Measurements from ENCODE around the gene BRMS1.
"Not testable (repeated sequence)": the region's sequence is repeated elsewhere in the genome, so short reads cannot be mapped to it uniquely, and the experiment has no call there.

The BRMS1 gene, protein sequence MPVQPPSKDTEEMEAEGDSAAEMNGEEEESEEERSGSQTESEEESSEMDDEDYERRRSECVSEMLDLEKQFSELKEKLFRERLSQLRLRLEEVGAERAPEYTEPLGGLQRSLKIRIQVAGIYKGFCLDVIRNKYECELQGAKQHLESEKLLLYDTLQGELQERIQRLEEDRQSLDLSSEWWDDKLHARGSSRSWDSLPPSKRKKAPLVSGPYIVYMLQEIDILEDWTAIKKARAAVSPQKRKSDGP

DNA sequence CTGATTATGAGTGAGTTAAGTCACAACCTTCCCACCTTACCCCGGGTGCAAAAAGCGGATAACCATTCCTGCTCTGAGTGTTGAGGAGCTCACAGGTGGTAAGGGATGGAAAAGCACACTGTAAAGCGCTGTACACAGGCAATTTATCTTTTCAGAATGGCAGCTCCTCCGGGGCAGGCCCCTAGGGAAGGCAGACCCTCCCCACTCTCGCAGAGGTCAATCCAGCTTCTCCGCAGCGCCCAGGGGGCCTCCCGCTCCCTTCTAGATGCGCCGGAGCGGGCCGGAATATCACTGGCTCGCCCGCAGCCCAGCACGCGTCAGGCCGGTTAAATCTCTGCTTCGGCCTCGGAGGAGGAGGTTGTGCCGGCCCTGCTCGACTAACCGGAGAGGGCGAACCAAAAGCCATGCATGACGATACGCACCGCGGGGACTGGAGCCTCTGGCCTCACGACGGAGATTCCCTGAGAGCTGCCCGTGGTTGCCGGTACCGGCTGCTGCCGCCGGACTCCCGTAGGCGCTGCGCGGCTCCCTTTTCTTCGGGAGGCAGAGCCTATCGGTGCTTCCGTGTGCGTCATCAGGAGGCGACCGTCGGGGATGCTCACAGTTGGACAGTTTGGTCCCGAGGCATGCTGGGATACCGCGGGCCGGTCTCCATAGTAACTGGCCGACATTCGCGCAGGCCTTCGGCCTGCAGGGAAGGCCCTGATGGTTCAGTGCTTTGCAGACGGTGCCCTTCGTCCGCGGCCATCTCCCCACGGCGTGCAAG is at the start of gene BRMS1:
Gene BRMS1, minus strand, starts transcription at position 555 of the 766 bp plus-strand sequence. CDS start 2,870 bp downstream, outside the sequence.
- DNase-seq (ENCODE audit: low spot score), result peak; percentile 97

DNA sequence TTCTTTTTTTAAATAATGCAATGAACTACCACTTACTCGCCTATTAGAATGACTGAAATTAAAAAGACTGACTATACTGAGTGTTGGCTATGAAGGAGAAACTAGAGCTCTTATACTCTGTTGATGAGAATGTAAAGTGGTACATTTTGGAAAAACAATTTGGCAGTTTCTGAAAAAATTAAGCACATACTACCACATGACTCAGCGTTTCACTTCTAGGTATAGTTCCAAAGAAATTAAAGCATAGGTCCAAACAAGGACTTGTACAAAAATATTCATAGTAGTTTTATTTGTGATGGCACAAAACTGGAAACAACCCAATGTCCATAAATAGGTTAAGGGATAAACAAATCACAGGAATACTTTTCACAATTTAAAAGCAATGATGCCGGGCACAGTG is 49.0 kb upstream of the BRMS1 start:
- DNase-seq (ENCODE audit: low spot score), result no peak

DNA sequence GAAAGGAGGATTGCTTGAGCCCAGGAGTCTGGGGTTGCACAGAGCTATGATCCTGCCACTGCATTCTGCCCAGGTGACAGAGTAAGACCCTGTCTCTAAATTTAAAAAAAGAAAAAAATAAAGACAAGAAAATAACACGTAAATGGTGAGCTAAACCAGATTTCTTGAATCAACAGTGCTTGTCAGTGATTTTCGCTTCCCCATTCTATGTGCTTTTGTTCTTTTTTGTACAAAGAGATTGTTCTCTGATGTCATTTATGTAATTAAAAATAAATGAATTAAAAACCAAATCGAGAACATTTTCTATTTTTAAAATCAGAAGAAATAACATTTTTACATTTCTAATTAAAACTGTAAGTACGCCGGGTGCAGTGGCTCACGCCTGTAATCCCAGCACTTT is 46.4 kb upstream of the BRMS1 start:
- no peak for DNase-seq (ENCODE audit: low spot score)

DNA sequence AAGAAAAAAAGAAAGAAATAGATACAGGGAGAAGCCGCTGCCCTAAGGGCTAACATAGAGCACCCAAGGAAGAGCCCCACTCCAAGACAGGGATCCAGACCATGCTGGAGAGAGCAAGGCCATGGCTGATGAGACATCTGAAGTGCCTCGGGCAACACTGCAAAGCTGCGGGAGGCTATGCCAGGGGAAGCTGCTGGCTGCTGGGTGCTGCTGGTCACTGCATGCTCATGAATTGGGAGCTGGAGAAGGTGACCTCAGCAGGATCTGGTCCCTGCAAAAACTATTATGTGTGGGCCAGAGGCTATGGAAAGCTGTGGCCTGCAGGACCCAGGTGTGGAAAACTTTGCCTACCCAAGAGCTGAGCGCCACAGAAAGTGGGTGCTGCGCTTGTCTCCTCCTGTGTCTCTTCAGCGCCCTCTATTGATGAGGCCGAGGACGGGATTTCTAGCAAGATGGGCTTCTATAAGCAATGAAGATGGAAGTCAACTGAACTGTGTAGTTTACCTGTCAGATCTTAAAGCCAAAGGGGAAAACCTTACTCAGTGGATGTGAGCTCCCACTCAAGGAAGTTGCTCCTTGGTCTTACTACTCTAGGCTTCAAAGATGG is 44.0 kb upstream of the BRMS1 start:
- peak; percentile 68 for DNase-seq (ENCODE audit: low spot score)

DNA sequence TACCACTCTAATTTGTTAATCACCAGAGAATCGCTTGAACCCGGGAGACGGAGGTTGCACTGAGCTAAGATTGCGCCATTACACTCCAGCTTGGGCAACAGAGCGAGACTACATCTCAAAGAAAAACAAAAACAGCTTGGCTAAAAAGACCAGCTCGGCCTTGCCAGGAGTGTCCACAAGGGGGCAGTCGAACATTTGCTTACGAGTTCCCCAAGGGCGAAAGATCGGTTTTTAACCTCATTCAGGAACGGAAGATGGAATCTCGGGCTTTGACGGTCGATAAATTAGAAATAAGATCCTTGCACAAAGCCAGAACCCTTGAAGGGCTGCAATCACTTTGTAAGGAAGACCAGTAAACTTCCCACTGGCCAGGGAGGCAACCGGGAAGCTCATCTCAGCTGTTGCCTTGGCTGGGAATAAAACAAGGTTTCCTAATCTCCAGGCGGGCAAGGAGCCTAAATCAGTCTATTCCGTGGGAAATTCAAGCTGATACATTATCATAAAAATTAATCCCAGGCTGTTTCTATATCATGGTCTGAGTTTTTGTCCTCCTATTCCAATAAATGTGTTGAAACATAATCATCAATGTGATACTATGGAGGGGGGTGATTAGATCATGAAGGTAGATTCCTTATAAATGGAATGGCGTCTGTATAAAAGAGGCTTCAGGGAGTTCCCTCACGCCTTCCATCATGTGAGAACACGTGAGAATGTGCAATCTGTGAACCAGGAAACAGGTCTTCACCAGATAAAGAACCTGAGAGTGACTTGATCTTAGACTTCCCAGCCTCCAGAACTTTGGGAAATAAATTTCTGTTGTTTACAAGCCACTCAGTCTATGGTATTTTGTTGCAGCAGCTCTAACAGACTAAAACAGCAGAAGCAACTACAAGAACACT is 41.5 kb upstream of the BRMS1 start:
- peak; percentile 80 for DNase-seq (ENCODE audit: low spot score)

DNA sequence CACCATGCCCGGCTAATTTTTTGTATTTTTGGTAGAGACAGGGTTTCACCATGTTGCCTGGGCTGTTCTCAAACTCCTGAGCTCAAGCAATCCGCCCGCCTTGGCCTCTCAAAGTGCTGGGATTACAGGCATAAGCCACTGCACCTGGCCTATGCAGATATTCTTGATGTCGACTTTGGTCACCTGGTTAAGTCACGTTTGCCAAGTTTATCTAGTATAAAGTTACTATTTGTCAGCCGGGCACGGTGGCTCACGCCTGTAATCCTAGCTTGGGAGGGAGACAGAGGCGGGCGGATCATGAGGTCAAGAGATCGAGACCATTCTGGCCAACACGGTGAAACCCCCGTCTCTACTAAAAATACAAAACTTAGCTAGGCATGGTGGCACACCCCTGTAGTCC is 39.4 kb upstream of the BRMS1 start:
- DNase-seq (ENCODE audit: low spot score), result not testable (repeated sequence)

DNA sequence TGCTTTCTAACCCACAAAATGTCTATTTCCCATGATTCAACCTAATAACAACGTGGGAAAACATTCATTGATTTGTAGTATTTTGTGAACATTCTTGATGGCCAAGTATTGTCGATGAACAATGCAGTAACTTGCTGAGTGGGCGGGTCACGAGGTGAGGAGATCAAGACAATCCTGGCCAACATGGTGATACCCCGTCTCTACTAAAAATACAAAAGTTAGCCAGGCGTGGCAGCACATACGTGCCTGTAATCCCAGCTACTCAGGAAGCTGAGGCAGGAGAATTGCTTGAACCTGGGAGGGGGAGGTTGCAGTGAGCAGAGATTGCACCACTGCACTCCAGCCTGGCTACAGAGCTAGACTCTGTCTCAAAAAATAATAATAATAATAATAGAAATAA is 35.4 kb upstream of the BRMS1 start:
- DNase-seq (ENCODE audit: low spot score), result not testable (repeated sequence)

DNA sequence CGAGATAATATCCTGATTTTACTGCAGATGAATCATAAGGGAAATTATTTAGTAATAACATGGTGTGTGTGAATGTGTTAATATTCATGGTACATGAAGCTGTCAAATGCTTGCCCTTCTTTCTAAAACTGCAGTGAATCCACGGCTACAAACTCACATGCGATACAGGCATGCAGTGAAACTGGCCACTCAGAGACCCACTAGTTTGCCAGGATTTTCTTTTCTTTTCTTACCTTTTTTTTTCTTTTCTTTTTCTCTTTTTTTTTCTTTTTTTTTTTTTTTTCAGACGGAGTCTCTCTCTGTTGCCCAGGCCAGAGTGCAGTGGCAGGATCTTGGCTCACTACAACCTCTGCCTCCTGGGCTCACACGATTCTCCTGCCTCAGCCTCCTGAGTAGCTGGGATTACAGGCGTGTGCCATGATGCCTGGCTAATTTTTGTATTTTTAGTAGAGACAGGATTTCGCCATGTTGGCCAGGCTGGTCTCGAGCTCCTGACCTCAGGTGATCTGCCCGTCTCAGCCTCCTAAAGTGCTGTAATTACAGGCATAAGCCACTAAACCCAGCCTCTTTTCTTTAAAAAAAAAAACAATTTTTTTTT is 28.9 kb upstream of the BRMS1 start:
- not testable (repeated sequence) for DNase-seq (ENCODE audit: low spot score)

DNA sequence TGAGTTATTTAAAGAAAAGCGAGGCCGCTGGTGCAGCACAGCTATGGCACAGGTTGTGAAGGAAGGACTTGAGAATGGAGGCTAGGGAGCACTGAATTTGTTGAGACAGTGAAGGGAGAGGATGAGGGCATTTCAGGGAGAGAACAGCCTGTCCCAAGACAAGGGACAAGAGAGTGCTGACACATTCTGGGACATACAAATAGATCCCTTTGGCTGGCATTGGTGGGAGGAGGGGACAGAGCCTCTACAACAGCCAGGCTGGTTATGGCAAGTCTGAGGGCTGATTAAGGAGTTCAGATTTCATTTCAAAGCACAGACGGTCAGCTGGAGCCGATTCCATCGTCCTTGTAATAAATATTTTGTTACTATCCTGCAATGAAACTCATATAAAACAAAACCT is 28.4 kb upstream of the BRMS1 start:
- no peak for DNase-seq (ENCODE audit: low spot score)

DNA sequence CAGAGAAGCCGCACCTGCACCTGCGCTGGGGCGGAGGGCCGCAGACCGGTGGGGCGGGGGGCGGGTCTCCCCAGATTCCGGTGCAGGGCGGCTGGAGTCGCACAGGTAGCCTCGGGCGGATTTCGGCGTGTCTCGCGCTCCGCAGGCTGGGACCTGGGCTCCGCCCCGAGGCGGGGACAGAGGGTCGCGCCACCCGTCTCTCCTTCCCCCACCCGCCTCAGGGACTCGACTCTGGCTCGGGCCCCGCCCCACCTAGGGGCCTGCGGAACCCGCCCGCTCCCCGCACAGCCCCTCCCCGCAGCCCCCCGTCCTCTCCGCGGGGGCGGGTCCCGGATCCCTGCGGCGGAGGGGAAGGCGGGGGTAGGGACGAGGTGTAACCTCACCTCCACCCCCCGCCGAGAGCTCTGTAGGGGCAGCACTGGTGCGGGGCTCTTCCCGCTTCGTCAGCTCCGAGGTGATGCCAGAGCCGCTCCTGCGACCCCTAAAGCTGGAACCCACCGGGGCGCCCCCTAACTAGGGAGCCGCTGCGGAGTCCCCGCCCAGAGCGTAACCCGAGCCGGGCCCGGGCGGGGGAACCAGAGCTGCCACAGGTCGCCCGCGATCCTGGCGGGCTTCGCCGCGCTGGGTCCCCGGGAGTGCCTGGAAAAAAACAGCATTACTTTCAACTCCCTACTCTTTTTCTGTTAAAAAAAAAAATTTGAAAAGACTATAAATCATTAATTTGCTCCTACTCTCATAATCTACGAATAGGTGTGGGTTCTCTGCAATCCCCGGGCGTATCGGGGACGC is 26.9 kb upstream of the BRMS1 start, which contains the start of gene SLC29A2:
Gene SLC29A2, minus strand, starts transcription at position 134 of the 789 bp plus-strand sequence. CDS start 169 bp downstream, outside the sequence.
- no peak for DNase-seq (ENCODE audit: low spot score)

DNA sequence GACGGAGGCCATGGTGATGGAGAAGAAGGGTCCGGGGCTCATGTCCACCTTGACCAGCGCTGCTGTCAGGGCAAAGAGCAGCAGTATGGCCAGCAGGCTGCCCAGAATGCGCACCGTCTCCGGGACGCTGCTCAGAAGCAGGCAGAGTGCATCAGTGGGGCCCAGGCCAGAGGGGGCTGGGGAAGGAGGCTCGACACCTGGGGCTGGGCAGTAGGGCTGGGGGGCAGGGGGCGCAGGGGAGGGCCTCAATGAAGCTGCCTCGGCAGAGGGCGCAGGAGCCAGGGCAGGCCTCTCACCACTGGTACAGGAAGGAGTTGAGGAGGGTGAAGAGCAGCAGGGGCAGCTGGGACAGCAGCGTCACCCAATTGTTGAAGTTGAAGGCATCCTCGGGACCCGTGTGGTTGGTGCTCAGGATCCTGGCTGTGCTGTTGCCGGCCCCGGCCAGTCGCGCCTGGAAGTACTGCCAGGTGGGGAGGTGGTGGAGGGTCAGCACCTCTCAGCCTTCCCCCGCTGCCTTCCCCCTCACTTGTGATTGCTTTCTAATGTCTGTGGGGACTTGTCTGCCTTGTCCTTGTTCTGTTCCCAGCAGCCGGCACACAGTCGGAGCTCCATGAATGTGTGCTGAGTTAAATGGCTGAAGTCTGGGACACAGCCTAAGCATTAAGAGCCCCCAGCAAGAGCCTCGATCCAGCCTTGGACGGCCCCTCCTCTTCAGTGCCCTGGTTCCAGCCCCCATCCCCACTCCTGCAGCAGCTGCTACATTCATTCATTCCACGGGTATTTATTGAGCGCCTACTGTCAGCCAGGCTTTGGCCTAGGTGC is 24.4 kb upstream of the BRMS1 start:
- no peak for DNase-seq (ENCODE audit: low spot score)

DNA sequence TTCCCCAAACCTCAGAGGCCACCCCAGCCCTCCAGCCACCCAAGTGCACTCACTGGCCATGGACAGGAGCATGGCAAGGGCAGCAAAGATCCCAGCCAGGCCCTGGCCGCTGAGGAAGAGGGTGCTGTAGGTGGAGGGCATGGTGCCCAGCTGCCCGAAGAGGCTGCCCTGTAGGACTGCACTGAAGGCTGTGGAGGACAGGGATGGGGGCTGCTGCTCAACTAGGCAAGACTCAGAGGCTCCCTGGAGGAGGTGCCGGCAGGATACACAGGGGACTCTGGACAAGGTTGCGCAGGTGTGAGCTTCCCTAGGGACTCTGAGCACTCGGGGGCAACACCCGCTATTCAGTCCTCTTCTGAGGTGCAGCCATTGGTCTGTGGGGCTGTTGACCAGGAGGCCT is 23.6 kb upstream of the BRMS1 start:
- no peak for DNase-seq (ENCODE audit: low spot score)

DNA sequence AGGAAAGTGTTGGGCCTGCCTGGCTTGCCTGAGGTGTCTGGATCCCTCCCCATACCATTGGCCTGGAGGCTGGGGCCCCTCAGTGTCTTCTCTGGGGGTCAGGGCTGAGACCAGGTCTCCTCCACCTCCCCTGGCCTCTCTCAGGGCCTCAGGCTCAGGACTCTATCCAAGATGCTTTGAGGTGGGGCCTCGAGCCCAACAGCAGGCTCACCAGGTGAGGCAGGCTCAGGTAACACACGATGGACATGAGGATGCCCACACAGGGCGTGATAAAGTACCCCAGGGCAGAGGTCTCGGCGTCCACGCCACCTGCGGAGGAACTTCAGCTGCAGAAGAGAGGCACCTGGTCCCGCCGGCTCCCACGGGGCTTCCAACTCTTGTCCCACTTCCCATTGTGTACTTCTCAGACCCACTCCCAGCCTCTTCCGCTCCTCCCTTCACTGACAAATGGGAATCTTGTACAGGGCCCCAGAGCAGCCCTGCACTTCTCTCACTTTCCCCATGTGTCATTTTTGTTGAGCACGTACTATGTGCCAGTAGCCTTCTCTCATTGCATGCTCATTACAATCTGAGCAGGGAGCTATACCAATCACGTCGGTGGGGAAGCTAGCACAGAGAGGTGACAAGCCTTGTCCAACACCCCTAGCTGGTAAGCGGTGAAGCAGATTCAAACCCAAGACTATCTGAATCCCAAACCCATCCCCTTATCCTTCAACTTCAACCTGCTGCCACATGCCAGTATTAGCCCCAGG is 22.8 kb upstream of the BRMS1 start:
- no peak for DNase-seq (ENCODE audit: low spot score)

DNA sequence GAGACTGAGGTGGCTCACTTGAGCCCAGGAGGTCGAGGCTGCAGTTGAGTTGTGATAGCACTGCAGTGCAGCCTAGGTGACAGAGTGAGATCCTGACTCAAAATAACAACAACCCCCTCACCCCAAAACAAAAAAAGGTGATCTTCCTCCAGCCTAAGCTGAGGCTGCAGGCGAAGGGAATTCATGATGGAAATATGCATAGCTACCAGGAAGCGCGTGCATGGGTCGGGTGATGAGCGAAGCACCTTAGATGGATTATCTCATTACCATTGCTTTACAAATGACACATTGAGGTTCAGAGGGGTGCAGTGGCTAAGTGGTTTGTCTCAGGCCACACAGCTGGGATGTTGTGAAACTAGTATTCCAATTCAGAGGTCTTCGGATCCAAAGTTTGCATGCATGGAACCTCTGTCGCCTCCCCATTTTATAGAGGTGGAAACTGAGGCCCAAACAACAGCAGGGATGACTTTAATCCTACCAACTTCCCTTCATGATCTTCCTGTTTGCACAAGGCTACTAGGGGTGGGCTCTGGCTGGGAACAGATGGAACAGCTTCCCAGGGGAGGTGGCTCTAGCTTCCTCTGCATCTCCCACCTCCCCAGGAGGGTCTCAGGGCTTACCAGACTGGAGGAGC is 22.1 kb upstream of the BRMS1 start:
- DNase-seq (ENCODE audit: low spot score), result no peak

DNA sequence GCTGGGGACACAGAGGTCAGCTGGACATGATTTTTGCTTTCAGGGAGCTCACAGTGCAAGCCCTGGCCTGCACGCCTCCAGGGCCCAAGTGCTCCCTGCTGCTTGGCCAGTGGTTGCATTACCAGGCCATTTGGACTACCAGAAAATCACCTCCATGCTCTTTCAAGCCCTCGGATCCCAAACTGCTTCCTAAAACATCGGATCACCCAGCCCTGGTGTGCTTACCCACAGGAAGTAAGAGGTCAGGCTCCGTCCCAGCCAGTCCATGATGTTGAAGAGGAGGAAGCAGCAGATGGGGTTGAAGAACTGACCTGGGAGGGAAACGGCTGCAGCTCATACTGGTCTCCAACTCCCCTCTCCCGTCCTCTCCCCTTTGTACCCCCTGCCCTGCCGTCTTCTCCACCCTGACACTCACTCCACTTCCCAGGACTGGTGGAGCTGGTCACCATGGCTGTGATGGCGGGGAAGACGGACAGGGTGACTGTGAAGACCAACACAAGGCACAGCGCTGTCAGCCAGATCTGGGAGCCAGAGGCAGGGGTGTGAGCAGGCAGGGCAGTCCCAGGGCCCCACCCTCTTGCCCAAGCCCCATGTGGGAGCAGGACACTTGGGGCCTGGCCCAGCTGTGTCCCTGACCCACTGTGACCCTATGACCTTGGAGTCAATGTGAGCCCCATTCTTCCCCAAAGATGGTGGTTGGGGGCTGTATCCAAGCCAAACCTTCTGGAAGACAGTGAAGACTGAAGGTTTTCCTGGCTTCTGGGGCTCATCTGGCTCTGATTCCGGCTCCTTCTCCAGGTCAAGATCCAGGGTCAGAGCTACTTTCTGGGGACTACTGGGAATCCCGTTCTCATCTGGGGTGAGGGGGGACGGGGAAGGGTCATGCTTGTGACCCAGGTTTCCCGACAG is 21.1 kb upstream of the BRMS1 start:
- no peak for DNase-seq (ENCODE audit: low spot score)

DNA sequence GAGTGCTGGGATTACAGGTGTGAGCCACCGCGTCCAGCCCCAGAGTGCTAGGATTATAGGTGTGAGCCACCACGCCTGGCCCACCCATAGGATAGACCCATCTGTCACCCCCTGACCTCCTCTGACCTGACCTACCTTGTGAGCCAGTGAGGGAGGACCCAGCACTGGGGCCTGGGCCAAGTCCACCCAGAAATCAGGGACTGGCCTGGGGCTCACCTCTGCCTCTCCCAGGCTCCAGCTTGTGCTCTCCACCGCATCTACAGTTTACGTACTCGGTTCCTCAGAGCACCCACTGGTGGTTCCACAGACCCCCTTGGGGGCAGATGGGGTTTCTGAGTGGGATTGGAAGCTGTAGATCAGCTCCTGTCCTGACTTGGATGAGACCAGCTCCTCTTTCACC is 20.3 kb upstream of the BRMS1 start:
- DNase-seq (ENCODE audit: low spot score), result no peak

DNA sequence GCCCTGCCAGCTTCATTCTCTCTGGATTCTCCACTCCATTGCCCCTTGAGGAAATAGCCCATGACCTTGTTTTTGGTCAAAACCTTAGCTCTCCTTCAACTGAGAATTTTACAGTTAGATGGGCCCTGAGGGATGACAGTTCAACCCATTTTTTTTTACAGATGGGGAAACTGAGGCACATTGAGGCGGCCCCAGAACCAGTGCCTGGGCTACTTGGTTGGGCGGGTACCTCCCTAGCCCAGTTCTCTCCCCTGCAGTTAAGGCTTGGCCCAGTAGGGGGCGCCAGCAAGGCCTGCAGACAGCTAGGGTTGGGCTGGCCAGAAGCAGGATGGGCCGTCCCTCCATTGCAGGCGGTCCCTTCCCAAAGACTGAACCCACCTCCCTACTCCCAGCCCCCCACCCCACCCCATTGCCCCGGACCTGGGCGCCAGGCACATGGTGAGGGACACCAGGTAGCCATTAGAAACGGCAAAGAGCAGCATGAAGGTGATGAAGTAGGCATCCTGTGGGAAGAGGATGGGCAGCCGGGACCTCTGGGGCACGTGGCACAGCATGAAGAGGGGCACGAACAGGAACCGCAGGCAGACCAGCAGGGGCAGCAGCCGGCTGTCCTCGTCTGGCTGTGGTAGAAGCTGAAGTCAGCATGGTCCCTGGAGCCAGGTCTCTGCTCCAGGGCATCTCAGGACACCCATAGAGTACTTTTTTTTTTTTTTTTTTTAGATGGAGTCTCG is 19.1 kb upstream of the BRMS1 start:
- DNase-seq (ENCODE audit: low spot score), result peak; percentile 61
